ENCODE data around the gene RLIM.
A peak's percentile ranks its signal among the peaks of the same experiment; 100 is the strongest.

Gene RLIM

GRCh38 chrX:74557378-74557777 is 57.0 kb downstream of the RLIM start:
- DNase-seq: no peak
- Mint-ChIP-seq H3K9me3 (no peaks in the 10 kb centered on the region), H3K27me3 (peaks cover 43% of the 10 kb centered on the region), H3K4me3 (no peak overlapping the region), H3K36me3 (ENCODE audit: low read depth) (no peaks in the 10 kb centered on the region), H3K4me1 (ENCODE audit: low read depth) (no peaks in the 10 kb centered on the region), H3K27ac (no peak overlapping the region)

DNA sequence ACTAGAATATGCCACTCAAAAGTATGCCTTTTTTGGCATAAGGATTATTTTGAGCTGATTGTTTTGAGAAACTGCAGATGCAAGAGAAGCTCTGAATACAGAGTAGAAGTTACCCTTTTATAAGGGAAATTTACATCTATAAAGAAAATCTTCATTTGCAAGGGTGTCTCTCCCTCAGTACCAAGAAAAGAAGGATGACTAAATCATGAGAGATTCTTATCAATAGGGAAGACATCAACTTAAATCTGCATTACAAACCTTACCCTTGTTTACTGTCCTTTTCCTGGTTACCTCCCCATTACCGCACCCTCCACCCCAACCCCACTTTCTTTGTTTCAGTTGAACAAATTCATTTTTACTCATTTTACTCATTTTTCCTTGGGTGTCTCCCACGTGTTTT is 62.5 kb downstream of the RLIM start:
- Mint-ChIP-seq H3K9me3 (no peaks in the 10 kb centered on the region), H3K27ac (no peak overlapping the region), H3K27me3 (peaks cover 16% of the 10 kb centered on the region), H3K4me1 (ENCODE audit: low read depth) (peaks cover 4% of the 10 kb centered on the region), H3K4me3 (no peak overlapping the region), H3K36me3 (ENCODE audit: low read depth) (no peaks in the 10 kb centered on the region)
- no peak for DNase-seq

GRCh38 chrX:74550295-74550802 is 64.1 kb downstream of the RLIM start:
- no peak overlapping the region for H3K27ac Mint-ChIP-seq
- H3K27me3 Mint-ChIP-seq: peaks cover 20% of the 10 kb centered on the region
- DNase-seq: peak; percentile 93
- H3K36me3 Mint-ChIP-seq (ENCODE audit: low read depth): no peaks in the 10 kb centered on the region
- no peak overlapping the region for H3K4me3 Mint-ChIP-seq
- H3K4me1 Mint-ChIP-seq (ENCODE audit: low read depth): peaks cover 4% of the 10 kb centered on the region
- no peaks in the 10 kb centered on the region for H3K9me3 Mint-ChIP-seq

GRCh38 chrX:74546984-74547383 is 67.4 kb downstream of the RLIM start:
- H3K27me3 Mint-ChIP-seq: peaks cover 14% of the 10 kb centered on the region
- H3K36me3 Mint-ChIP-seq (ENCODE audit: low read depth): no peaks in the 10 kb centered on the region
- no peak for DNase-seq
- H3K9me3 Mint-ChIP-seq: no peaks in the 10 kb centered on the region
- no peak overlapping the region for H3K27ac Mint-ChIP-seq
- H3K4me1 Mint-ChIP-seq (ENCODE audit: low read depth): peaks cover 4% of the 10 kb centered on the region
- no peak overlapping the region for H3K4me3 Mint-ChIP-seq

DNA sequence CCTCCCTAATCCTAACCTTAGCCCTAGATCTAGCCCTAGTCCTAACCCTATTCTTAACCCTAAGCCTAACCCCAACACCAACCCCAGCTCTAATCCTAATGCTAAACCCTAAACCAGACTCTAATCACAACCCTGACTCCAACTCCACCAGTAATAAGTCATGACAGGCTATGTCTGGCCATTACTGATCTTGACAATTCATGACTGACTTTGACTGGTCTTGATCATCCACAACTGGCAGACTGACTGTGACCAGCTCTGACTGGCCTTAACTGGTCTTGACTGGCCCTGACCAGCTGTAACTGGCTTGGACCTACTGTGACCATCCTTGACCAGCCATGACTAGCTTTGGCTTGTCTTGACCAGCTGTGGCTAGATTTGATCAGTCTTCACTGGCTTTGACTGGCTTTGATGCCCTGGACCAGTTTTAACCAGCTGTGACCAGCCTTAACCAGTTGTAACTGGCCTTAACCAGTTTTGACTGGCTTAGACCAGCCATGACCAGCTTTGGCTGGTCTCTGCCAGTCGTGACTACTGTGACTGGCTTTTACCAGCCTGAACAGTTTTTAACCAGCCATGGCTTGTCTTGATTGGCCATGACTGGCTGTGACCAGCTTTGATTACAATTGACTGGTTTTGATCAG is 68.4 kb downstream of the RLIM start:
- no peaks in the 10 kb centered on the region for H3K9me3 Mint-ChIP-seq
- H3K4me3 Mint-ChIP-seq: no peak overlapping the region
- H3K36me3 Mint-ChIP-seq (ENCODE audit: low read depth): no peaks in the 10 kb centered on the region
- H3K4me1 Mint-ChIP-seq (ENCODE audit: low read depth): peaks cover 5% of the 10 kb centered on the region
- no peak overlapping the region for H3K27ac Mint-ChIP-seq
- H3K27me3 Mint-ChIP-seq: peaks cover 14% of the 10 kb centered on the region
- DNase-seq: no peak

DNA sequence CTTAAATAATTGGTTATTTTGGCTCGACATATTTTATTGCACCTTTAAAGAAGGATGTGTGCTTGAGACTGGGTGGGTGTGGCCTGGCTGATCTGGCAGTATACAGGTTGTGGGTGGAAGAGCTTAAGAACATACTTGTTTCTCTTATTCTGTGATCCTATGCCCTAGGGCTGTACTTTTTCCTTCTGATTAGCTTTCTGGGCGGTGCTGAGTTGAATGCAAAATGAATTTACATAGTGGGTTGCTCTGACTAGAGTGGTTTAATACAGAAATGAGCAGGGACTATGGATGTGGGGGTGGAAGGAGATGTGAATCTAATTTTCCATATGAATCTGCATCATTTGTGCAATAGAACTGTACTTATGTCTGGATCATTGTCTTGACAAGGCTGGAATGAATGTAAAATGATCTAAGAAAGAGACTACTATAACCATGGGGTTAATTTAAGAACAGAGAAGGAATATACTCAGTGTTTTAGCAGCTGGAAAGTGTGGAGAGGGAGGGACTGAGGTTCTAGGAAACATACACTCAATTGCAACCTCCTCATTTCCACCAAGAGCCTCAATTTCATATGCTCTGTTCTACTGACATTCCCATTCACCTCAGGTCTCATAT is 73.7 kb downstream of the RLIM start:
- H3K9me3 Mint-ChIP-seq: no peaks in the 10 kb centered on the region
- peaks cover 31% of the 10 kb centered on the region for H3K27me3 Mint-ChIP-seq
- H3K27ac Mint-ChIP-seq: peak overlapping the region; percentile 38
- peaks cover 18% of the 10 kb centered on the region for H3K4me1 Mint-ChIP-seq (ENCODE audit: low read depth)
- no peaks in the 10 kb centered on the region for H3K36me3 Mint-ChIP-seq (ENCODE audit: low read depth)
- DNase-seq: no peak
- H3K4me3 Mint-ChIP-seq: no peak overlapping the region

DNA sequence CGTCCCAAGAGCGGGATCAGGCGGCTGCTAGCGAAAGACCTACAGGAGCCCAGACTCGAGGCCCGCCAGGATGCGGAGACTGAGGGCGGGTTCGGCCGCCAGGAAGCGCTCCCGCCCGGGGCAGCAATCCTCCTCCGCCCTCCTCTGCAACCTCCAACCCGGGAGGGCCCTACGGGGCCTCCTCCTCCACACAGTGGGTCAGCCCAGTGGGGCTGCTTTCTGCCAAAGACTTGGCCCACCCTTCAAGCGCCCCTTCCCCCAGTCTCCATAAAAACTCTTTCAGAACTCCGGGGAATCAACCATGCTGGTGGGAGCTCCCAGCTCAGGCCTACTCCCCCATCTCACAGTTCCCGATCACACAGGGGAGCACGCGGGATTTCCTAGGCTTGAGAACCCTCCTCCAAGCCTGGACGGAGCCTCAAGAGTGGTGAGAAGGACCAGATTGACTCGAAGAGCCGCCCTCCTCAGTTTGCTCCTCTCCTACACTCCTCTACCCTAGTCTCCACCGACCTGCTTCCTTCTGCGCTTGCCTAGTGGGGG is 77.5 kb downstream of the RLIM start:
- Mint-ChIP-seq H3K36me3 (ENCODE audit: low read depth) (no peaks in the 10 kb centered on the region), H3K4me3 (peak overlapping the region; percentile 69), H3K9me3 (no peaks in the 10 kb centered on the region), H3K27ac (peak overlapping the region; percentile 52), H3K4me1 (ENCODE audit: low read depth) (peaks cover 40% of the 10 kb centered on the region), H3K27me3 (peaks cover 39% of the 10 kb centered on the region)
- DNase-seq: no peak

DNA sequence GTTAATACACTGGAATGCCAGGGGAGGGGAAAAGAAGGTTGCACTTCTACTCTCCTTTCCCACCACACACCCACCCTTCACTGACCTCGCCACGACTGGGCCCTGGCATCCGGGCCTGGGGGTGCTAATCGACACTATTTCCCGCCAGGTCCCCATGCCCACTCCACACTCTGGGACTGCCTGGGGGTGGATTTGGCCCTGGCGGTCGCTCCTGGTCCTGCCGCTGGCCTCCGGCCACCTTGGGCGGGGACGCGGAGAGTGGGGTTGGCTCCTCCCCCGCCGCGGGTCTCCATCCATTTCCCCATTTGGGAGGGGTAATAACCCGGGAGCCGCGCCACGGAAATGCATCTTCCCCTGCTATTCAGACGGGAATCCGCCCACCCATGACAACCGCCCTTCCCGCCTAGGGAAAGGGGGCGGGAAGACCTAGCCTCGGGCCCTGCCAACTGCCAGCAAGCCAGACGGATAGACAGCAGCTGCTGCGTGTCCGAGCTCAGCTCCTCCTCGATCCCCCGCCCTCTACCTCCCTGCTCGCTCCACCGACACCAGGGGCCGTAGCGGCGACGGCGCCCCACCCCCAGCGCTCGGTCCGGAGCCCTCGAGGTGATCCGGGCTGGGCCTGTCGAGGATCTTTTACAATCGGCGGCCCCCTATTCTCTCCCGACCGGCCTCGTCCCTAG is 78.1 kb downstream of the RLIM start:
- peak; percentile 62 for DNase-seq
- Mint-ChIP-seq H3K4me1 (ENCODE audit: low read depth) (peaks cover 40% of the 10 kb centered on the region), H3K9me3 (no peaks in the 10 kb centered on the region), H3K27me3 (peaks cover 42% of the 10 kb centered on the region), H3K36me3 (ENCODE audit: low read depth) (no peaks in the 10 kb centered on the region), H3K4me3 (peak overlapping the region; percentile 69), H3K27ac (peak overlapping the region; percentile 89)

GRCh38 chrX:74535408-74536151 is 78.8 kb downstream of the RLIM start:
- H3K27ac Mint-ChIP-seq: peak overlapping the region; percentile 89
- no peaks in the 10 kb centered on the region for H3K36me3 Mint-ChIP-seq (ENCODE audit: low read depth)
- peak overlapping the region; percentile 69 for H3K4me3 Mint-ChIP-seq
- H3K27me3 Mint-ChIP-seq: peaks cover 43% of the 10 kb centered on the region
- DNase-seq: peak; percentile 59
- H3K4me1 Mint-ChIP-seq (ENCODE audit: low read depth): peaks cover 34% of the 10 kb centered on the region
- no peaks in the 10 kb centered on the region for H3K9me3 Mint-ChIP-seq
